HG02973 (cell line): ENCODE data around the gene DONSON.
A peak's percentile ranks its signal among the peaks of the same experiment; 100 is the strongest.

Experiments
- ATAC-seq: cut with Tn5 transposase; IDR thresholded peaks from one replicate; pipeline ENCODE4 v1.9.1; 2021; ENCODE audit warnings: moderate library complexity; ENCODE audit not compliant: unreplicated experiment

The DONSON gene

GRCh38 chr21:33562389-33562788 lies 26.1 kb downstream of the DONSON start:
- ATAC-seq, result no peak

- no peak for ATAC-seq
Observed at GRCh38 chr21:33561373-33561772, 27.1 kb downstream of the DONSON start.

- no peak for ATAC-seq
Observed at GRCh38 chr21:33560965-33561364, 27.5 kb downstream of the DONSON start.

GRCh38 chr21:33559813-33560212 lies 28.7 kb downstream of the DONSON start:
- no peak for ATAC-seq

DNA sequence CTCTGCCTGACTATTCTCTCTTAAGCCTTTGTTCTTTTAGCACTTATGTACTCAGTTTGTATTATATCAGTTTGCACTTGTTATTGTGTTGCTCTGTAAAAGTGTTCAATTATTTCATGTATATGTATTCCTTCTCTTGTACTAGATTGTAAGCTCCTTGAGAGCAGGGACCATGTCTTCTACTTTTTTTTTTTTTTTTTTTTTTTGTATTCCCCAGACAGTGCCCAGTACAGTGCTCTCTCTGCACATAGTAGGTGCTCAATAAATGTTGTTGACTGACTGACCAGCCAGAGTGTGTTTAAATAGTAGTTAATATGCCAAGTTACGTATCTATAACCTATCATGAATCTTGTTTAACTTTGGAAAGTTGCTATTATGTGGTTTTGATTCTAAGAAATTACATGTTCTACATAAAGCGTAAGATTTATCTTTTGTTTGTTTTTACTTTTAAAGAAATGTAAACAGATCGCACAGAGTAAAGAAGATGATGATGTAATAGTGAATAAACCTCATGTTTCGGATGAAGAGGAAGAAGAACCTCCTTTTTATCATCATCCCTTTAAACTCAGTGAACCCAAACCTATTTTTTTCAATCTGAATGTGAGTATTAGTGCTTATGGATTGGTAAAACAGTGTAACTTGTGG lies 29.6 kb downstream of the DONSON start:
- ATAC-seq, result no peak

DNA sequence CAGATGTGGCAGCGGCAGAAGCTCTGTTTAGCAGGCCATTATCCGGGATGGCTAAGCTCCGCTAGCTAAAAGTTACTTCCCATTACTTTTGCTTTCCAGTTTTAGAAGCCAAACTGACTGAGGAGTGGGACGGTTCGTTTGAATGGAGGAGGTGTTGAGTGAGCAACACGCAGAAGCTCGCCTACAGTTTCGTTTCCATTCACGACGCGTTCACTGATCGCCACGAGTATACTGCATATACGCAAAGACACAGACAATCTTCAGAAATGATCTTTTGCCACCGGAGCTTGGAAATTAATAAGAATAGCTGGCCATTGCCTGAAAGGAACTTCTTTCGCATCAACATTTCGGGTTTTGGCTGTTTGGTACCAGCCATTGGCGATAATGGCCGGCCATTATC lies 31.0 kb downstream of the DONSON start:
- ATAC-seq, result no peak

GRCh38 chr21:33554982-33555344 lies 33.5 kb downstream of the DONSON start:
- ATAC-seq, result no peak

DNA sequence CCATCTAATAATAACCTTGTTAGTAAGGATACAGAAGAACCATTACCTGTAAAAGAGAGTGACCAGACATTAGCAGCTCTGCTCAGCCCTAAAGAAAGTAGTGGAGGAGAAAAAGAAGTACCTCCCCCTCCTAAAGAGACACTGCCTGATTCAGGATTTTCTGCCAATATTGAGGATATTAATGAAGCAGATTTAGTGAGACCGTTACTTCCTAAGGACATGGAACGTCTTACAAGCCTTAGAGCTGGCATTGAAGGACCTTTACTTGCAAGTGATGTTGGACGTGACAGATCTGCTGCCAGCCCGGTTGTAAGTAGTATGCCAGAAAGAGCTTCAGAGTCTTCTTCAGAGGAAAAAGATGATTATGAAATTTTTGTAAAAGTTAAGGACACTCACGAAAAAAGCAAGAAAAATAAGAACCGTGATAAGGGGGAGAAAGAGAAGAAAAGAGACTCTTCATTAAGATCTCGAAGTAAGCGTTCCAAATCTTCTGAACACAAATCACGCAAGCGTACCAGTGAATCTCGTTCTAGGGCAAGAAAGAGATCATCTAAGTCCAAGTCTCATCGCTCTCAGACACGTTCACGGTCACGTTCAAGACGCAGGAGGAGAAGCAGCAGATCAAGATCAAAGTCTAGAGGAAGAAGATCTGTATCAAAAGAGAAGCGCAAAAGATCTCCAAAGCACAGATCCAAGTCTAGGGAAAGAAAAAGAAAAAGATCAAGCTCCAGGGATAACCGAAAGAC lies 34.1 kb downstream of the DONSON start:
- no peak for ATAC-seq

DNA sequence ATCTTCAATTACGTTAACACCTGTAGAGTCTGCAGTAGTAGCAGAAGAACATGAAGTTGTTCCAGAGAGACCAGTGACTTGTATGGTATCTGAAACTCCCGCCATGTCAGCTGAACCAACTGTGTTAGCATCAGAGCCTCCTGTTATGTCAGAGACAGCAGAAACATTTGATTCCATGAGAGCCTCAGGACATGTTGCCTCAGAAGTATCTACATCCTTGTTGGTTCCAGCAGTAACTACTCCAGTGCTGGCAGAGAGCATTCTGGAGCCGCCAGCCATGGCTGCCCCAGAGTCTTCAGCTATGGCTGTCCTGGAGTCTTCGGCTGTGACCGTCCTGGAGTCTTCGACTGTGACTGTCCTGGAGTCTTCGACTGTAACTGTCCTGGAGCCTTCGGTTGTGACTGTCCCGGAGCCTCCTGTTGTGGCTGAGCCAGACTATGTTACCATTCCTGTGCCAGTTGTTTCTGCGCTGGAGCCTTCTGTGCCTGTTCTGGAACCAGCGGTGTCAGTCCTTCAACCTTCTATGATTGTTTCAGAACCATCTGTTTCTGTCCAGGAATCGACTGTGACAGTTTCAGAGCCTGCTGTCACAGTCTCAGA lies 35.4 kb downstream of the DONSON start:
- no peak for ATAC-seq

DNA sequence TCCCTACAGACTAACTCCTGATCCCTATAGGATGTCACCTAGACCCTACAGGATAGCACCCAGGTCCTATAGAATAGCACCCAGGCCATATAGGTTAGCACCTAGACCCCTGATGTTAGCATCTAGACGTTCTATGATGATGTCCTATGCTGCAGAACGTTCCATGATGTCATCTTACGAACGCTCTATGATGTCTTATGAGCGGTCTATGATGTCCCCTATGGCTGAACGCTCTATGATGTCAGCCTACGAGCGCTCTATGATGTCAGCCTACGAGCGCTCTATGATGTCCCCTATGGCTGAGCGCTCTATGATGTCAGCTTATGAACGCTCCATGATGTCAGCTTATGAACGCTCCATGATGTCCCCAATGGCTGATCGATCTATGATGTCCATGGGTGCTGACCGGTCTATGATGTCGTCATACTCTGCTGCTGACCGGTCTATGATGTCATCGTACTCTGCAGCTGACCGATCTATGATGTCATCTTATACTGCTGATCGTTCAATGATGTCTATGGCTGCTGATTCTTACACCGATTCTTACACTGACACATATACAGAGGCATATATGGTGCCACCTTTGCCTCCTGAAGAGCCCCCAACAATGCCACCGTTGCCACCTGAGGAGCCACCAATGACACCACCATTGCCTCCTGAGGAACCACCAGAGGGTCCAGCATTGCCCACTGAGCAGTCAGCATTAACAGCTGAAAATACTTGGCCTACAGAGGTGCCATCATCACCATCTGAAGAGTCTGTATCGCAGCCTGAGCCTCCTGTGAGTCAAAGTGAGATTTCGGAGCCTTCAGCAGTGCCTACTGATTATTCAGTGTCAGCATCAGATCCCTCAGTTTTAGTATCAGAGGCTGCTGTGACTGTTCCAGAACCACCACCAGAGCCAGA lies 36.1 kb downstream of the DONSON start:
- ATAC-seq, result no peak

- no peak for ATAC-seq
Observed at GRCh38 chr21:33551664-33552063, 36.8 kb downstream of the DONSON start.

- ATAC-seq, result no peak
Observed at GRCh38 chr21:33550772-33551660, 37.5 kb downstream of the DONSON start.

- ATAC-seq, result no peak
Observed at GRCh38 chr21:33549848-33550771, 38.4 kb downstream of the DONSON start.

GRCh38 chr21:33546086-33546485 lies 42.4 kb downstream of the DONSON start:
- no peak for ATAC-seq

DNA sequence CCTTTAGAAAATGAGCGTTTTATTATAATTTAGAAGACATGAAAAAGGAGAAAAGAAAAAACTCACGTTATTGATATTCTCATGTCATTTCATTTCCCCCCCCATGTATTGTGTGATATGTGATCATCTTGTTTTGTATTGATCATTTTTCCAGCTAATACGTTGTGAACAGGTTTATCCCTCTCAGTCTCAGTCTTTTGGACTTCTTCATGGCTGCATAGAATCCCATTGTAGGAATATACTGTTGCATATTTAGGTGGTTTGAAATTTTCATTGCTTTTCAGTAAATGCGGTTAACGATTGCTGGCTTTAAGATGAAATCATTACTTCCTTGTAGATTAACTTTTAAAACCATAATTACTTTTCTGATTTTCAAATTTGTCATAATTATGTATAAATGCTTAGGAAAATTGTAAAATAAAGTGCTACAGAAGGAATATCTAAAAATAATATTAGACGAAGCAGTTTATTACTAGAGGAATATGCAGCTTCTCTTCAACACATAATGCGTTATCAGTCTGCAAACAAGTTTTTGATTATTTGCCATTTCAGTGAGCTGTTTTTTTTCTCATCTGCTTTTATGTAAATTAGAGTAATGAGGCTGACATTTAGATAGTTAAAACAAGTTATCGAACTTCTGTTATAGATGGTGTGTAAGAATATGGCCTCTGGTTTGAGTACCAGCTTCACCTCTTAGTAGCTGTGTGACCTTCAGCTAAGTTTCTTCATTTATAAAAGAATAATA lies 43.9 kb downstream of the DONSON start:
- no peak for ATAC-seq

- no peak for ATAC-seq
Observed at GRCh38 chr21:33543505-33544129, 44.9 kb downstream of the DONSON start.

GRCh38 chr21:33542640-33543504 lies 45.6 kb downstream of the DONSON start, which contains the start of gene SON:
TSS of gene SON (plus strand) at chr21:33543038. CDS start at chr21:33543093, 55 bp downstream.
- ATAC-seq, result peak; percentile 91
